Inflammatory macrophage (primary cell): ENCODE measurements around the gene BLID.

Experiments
- DNase-seq, 2 donors: peaks; one replicate each; pipeline ENCODE4 v3.0.0-alpha.2; 2020 to 2022

BLID gene

DNA sequence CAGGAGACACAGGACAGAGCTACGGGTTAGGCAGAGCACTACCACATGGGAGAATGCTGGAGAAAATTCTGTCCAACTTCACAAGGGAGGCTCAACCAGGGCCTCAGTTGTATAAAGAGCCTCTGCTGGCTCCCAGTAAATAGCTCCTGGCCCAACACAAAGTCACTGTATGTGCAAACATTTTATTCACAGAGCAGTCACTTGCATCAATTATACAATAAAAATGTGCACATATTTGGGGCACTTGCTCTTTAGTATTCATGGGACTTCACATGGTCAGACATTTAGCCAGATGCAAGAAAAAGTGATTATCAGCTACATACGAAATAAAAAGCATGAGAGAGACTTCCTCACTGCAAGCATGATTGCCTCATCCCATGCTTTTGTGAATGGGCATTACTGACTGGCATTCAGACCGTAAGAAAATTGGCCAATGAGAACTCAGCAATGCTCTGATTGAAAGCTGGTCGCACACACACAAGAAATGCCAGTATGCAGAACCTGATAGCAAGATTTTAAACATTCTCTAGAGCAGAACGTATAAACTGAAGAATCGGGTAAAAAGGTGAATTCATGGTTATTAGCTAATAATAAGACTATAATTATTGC, 39.4 kb downstream of the BLID start:
- DNase-seq, result no peak

DNA sequence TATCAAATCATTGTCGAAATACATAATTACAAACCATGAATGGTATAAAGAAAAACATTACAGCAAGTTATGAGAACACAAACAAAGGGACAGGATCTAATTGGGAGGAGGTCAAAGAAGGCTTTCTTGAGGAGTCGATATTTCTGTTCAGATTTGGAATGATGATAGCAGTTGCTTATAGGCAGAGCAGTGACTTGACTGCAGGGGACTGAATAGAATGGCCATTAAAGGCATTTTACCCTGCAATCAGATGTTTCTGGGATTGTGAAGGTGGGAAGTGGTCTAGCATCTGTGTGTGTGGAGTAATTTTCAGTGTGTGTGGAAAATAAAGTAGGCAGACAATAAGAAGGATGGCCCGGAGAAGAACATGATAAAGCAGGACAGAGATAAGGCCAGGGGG, 41.0 kb downstream of the BLID start:
- DNase-seq, result no peak

DNA sequence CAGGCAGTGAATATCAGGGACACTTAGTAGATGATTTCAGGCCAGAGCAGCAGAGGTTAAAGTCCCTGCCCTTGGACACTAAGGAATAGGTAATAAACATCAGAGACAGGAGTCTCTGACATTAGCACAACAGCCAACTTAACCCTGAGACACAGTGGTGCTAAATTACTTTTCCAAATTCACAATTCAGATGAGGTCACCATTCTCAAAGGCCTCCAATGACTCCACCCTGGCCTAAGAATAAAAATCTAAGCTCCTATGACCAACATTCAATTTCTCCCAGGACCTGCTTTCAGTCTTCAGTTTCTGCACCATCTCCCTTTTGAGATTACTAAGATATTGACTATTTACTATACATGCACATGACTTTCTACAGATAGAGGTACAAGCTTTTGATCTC, 42.0 kb downstream of the BLID start:
- DNase-seq, result no peak

DNA sequence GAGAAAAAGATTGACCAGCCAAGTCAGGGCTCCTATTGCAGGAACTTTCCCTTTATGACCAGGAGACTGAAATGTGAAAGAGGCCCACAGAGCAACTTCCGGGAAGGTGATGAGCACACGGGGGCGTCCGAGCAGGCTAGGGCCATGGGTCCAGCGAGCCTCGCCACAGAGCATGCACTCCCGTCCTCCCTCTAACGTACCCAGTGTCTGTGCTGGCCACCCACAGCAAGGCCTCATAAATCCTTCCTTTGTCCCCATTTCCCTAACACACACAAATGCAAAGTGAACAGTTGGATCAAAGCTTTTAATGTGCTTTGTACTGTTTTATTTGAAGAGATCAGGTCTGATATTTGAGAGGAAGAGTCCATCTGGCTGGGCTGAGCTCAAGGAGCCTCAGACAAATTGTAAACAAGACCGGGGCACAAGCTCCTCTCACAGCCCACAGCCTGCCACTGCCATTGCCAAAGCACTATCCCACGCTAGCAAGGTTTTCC, 44.3 kb downstream of the BLID start:
- DNase-seq, result no peak

DNA sequence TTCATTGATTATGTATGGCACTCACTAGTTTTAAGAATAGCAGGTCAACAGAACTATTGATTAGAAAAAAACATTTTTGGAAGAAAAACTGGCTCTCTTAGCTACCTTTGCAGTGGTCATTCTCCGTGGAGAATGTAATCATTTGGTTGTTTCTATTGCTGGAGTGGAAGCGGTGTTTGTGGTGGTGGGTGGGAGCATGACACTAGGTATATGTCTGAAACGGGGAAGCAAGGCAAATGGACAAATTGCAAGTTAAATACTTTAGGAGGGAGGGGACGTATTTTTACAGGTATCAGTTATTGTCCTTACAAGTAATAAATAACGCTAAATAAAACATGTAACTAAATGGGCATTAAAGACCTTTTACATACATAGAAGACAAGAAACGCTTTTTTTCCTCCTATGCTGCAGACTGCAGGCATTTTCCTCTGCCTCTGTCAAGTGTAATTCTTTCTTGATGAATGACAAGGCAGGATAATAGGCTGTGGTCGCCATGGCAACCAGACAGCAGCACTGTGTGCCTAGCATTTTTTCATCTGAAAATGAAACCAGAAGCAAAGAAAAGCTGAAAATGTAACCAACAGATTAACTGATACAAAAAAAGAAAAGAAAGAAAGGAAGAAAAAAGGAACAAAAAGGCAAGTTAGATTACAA, 46.2 kb downstream of the BLID start:
- no peak for DNase-seq

DNA sequence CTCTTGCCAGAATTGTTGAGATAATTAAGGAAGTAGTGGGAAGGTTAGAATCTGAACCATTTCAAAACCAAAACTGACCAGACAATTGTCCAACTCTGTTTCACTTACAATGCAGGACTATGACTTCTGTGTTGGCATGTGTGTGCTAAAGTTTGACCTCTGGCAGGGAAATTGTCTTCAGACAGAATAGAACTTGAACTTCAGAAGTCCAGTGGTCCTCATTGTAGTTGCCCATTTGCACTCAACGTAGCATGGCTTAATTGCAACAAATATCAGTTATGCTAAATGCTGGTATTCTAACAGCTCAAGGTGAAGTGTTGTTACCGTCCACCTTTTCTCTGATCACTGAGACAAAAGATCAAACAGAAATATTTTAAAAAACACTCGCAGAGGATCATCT, 47.2 kb downstream of the BLID start:
- no peak for DNase-seq

DNA sequence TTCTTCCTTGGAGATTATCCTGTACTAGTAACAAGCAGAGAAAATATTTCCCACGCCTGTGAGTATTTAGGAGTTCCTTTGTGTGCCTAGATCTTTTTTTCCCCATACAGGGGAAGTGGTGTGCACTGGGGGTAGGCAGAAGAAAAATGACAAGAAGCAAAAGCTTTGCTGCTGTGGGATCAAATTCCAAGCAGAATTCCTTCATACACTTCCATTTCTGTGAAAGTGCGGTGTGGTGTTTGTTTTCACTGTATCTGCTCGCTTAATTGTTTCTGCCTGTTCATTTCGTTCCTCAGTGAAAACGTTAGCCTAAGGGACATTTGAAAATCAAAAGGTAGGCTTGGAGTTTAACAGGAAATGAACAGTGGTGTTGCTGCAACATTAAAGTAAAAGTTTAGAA, 47.9 kb downstream of the BLID start:
- DNase-seq, result no peak
